Measurements from ENCODE around the gene TANC2. TPM values are rescaled to one million over a fixed set of nuclear protein-coding genes. Genes with fewer than 3 reads are reported as not detected.

The TANC2 gene
- total RNA-seq, 3 donors from 2014 or later (not counting 1 experiment from before 2014, with no cell fraction given): 53.9 to 59.9 (median 59.4) TPM

DNA sequence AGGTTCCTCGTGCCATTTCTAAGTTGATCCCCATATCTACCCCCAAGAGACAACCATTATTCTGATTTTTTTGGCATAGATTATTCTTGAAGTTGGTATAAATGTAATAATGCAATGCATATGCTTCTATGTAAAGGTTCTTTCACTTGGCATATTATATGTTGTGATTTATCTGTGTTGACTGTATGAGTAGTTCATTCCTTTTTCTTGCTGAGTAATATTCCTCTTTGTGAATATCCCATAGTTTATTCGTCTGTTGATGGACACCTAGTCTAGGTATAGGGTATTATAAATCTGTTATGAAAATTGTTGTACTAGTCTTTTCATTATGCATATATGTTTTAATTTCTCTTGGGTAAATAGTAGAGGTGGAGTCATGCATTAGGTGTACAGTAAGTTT is 36.6 kb downstream of the TANC2 start:
- Mint-ChIP-seq H3K27me3 (ENCODE audit: low read depth in 2 of 2) (no peaks in the 10 kb centered on the region), H3K4me1 (peaks cover 35 to 46% of the 10 kb centered on the region in 2 donors), H3K9me3 (no peaks in the 10 kb centered on the region), H3K4me3 (no peak overlapping the region), H3K27ac (no peak overlapping the region), H3K36me3 (no peaks in the 10 kb centered on the region)
- TF ChIP-seq, protein P1, sequence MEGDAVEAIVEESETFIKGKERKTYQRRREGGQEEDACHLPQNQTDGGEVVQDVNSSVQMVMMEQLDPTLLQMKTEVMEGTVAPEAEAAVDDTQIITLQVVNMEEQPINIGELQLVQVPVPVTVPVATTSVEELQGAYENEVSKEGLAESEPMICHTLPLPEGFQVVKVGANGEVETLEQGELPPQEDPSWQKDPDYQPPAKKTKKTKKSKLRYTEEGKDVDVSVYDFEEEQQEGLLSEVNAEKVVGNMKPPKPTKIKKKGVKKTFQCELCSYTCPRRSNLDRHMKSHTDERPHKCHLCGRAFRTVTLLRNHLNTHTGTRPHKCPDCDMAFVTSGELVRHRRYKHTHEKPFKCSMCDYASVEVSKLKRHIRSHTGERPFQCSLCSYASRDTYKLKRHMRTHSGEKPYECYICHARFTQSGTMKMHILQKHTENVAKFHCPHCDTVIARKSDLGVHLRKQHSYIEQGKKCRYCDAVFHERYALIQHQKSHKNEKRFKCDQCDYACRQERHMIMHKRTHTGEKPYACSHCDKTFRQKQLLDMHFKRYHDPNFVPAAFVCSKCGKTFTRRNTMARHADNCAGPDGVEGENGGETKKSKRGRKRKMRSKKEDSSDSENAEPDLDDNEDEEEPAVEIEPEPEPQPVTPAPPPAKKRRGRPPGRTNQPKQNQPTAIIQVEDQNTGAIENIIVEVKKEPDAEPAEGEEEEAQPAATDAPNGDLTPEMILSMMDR (IDR thresholded peaks at IDR 0.05): no peak
- WGBS (ENCODE audit: insufficient coverage): no CpG with 5 or more reads among the region's 2 CpGs
- no peak overlapping the region for H3K27ac ChIP-seq (ENCODE audit: low read length)
- intact Hi-C loops (cut with micrococcal nuclease): no loop called here
- no peaks in the 10 kb centered on the region for H3K27me3 ChIP-seq (ENCODE audit: control insufficient read depth, insufficient read depth, low read length)
- DNase-seq: no peak
- H3K36me3 ChIP-seq (ENCODE audit: control insufficient read depth, insufficient read depth, low read length): no peaks in the 10 kb centered on the region
- no peak for ATAC-seq
- no peaks in the 10 kb centered on the region for H3K4me1 ChIP-seq (ENCODE audit: control insufficient read depth, insufficient read depth, low read length)
- no peak overlapping the region for H3K4me3 ChIP-seq (ENCODE audit: low read length)
- H3K9me3 ChIP-seq (ENCODE audit: control insufficient read depth, insufficient read depth, low read length): no peaks in the 10 kb centered on the region

DNA sequence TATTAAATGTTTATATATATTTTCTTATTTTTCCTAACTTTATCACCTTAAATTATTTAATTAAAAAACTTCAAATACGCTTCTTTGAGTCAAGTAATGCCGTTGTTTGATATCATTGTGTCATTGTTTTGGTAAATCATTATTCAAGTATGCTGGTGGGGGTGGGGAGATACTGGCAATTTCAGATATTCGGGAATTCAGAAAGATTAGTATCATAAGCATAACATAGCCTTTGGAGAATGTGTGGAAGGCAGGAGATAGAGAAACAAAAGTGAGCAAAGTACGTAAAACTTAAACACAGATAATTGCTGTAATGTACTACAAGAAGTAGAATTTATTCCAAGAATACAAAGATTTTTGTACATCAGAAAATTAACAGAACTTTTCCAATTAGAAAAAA is 49.8 kb downstream of the TANC2 start:
- no peak for ATAC-seq
- Histone ChIP-seq H3K27ac (ENCODE audit: low read length) (no peak overlapping the region), H3K4me3 (ENCODE audit: low read length) (no peak overlapping the region), H3K27me3 (ENCODE audit: control insufficient read depth, insufficient read depth, low read length) (no peaks in the 10 kb centered on the region), H3K36me3 (ENCODE audit: control insufficient read depth, insufficient read depth, low read length) (no peaks in the 10 kb centered on the region), H3K9me3 (ENCODE audit: control insufficient read depth, insufficient read depth, low read length) (no peaks in the 10 kb centered on the region), H3K4me1 (ENCODE audit: control insufficient read depth, insufficient read depth, low read length) (no peaks in the 10 kb centered on the region)
- no peak for DNase-seq
- Mint-ChIP-seq H3K27ac (no peak overlapping the region), H3K9me3 (no peaks in the 10 kb centered on the region), H3K27me3 (ENCODE audit: low read depth in 2 of 2) (no peaks in the 10 kb centered on the region), H3K4me3 (no peak overlapping the region), H3K36me3 (no peaks in the 10 kb centered on the region), H3K4me1 (peaks cover 0 to 6% of the 10 kb centered on the region in 2 donors)
- TF ChIP-seq, protein P1 (IDR thresholded peaks at IDR 0.05): no peak
- 95% methylated on average over 2 of the region's 4 CpGs for WGBS (ENCODE audit: insufficient coverage)
- intact Hi-C loops (cut with micrococcal nuclease): no loop called here

Other genes starting within 250 kb of the TANC2 start
- gene MARCHF10, start 157.9 kb upstream of the TANC2 start, total RNA-seq: 1 to 10 TPM in 1 of 3 donors, under 1 TPM in 2; 0.35 to 1.2 (median 0.40) TPM

Data from natural killer cell (primary cell).